HEK293T (cell line): ENCODE results near the gene FAM177A1.

Experiments
- CTCF ChIA-PET: fragments of 350-600 bp; formaldehyde crosslinking; extraction: SDS; loops from one replicate; lab custom pipeline; 2021; ENCODE audit warnings: antibody characterized with exemption, inconsistent platforms; lab: Yijun Ruan, JAX
- POLR2A ChIA-PET: fragments of 350-600 bp; formaldehyde crosslinking; extraction: SDS; loops from one replicate; lab custom pipeline; 2020; ENCODE audit warnings: antibody characterized with exemption, inconsistent platforms; lab: Yijun Ruan, JAX
- DNase-seq: peaks from one replicate; pipeline ENCODE4 v3.0.0; 2012; ENCODE audit warnings: mixed read lengths; ENCODE audit errors: extremely low spot score
- ARNT ChIP-seq: fragments of 450-650 bp; IDR thresholded peaks from 2 replicates; pipeline ENCODE4 v1.6.1; 2017; ENCODE audit warnings: mild to moderate bottlenecking
- BHLHE40 ChIP-seq: fragments of 450-650 bp; IDR thresholded peaks from 2 replicates; pipeline ENCODE4 v1.6.1; 2016; ENCODE audit warnings: mild to moderate bottlenecking, moderate library complexity, borderline replicate concordance
- CTBP1 ChIP-seq: fragments of 450-650 bp; IDR thresholded peaks from 2 replicates; pipeline ENCODE4 v1.6.1; 2016; ENCODE audit warnings: borderline replicate concordance
- ELF4 ChIP-seq: fragments of 450-650 bp; IDR thresholded peaks from 2 replicates; pipeline ENCODE4 v1.6.1; 2017; ENCODE audit warnings: antibody characterized with exemption
- FOXA1 ChIP-seq: fragments of 450-650 bp; IDR thresholded peaks from 2 replicates; pipeline ENCODE4 v1.6.1; 2016; ENCODE audit warnings: mild to moderate bottlenecking
- FOXK2 ChIP-seq: fragments of 450-650 bp; IDR thresholded peaks from 2 replicates; pipeline ENCODE4 v1.6.1; 2016; ENCODE audit warnings: mild to moderate bottlenecking
- FOXM1 ChIP-seq: fragments of 450-650 bp; IDR thresholded peaks from 2 replicates; pipeline ENCODE4 v1.6.1; 2017; ENCODE audit warnings: mild to moderate bottlenecking, borderline replicate concordance
- HDGF ChIP-seq: fragments of 450-650 bp; IDR thresholded peaks from 2 replicates; pipeline ENCODE4 v1.6.1; 2017; ENCODE audit warnings: antibody characterized with exemption, borderline replicate concordance
- L3MBTL2 ChIP-seq: fragments of 450-650 bp; conservative IDR thresholded peaks from 2 replicates; pipeline ENCODE4 v1.6.1; 2016; ENCODE audit warnings: mild to moderate bottlenecking
- LEF1 ChIP-seq: fragments of 450-650 bp; IDR thresholded peaks from 2 replicates; pipeline ENCODE4 v1.6.1; 2017; ENCODE audit warnings: mild to moderate bottlenecking, borderline replicate concordance
- NFRKB ChIP-seq: fragments of 450-650 bp; IDR thresholded peaks from 2 replicates; pipeline ENCODE4 v1.6.1; 2016; ENCODE audit warnings: mild to moderate bottlenecking, moderate library complexity
- SP1 ChIP-seq: fragments of 450-650 bp; IDR thresholded peaks from 2 replicates; pipeline ENCODE4 v1.6.1; 2017
- SUZ12 ChIP-seq: fragments of 450-650 bp; IDR thresholded peaks from 2 replicates; pipeline ENCODE4 v1.6.1; 2016; ENCODE audit warnings: mild to moderate bottlenecking
- TARDBP ChIP-seq: fragments of 450-650 bp; IDR thresholded peaks from 2 replicates; pipeline ENCODE4 v1.6.1; 2016
- ZNF384 ChIP-seq: fragments of 450-650 bp; IDR thresholded peaks from 2 replicates; pipeline ENCODE4 v1.6.1; 2016
- TF ChIP-seq, protein P1 (sequence below): fragments of 450-650 bp; IDR thresholded peaks from 2 replicates; pipeline ENCODE4 v1.6.1; 2016

The FAM177A1 gene

DNA sequence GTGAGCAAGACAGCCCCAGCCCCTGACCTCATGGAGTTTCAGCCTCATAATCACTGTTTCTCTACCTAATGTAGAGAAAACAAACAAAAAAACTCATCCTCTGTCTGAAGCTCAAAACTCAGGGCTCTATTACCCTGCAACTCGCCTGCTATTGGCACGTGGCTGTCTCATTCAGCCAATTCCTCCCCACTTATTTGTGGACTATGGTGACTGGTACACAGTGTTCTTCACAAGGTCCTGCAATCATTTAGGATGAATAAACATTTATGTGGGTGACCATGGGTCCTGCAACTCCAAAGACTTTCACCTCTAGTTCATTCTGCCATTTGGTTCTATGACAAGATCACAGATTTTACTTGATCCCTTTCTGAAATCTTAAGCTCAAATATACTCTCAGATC, 71.0 kb downstream of the FAM177A1 start:
- ChIA-PET CTCF (no interaction called here), POLR2A (interaction anchor here (0.6 kb wide), 1 partner anchor 407 kb away, joined by 3 read pairs; no protein-coding TSS in a partner anchor)
- TF ChIP-seq TARDBP (no peak), LEF1 (no peak), BHLHE40 (no peak), ARNT (no peak), CTBP1 (no peak), SUZ12 (no peak), L3MBTL2 (no peak), FOXK2 (no peak), SP1 (no peak), ZNF384 (no peak), FOXA1 (no peak)
- TF ChIP-seq, protein P1, sequence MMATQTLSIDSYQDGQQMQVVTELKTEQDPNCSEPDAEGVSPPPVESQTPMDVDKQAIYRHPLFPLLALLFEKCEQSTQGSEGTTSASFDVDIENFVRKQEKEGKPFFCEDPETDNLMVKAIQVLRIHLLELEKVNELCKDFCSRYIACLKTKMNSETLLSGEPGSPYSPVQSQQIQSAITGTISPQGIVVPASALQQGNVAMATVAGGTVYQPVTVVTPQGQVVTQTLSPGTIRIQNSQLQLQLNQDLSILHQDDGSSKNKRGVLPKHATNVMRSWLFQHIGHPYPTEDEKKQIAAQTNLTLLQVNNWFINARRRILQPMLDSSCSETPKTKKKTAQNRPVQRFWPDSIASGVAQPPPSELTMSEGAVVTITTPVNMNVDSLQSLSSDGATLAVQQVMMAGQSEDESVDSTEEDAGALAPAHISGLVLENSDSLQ: no peak
- DNase-seq: no peak

DNA sequence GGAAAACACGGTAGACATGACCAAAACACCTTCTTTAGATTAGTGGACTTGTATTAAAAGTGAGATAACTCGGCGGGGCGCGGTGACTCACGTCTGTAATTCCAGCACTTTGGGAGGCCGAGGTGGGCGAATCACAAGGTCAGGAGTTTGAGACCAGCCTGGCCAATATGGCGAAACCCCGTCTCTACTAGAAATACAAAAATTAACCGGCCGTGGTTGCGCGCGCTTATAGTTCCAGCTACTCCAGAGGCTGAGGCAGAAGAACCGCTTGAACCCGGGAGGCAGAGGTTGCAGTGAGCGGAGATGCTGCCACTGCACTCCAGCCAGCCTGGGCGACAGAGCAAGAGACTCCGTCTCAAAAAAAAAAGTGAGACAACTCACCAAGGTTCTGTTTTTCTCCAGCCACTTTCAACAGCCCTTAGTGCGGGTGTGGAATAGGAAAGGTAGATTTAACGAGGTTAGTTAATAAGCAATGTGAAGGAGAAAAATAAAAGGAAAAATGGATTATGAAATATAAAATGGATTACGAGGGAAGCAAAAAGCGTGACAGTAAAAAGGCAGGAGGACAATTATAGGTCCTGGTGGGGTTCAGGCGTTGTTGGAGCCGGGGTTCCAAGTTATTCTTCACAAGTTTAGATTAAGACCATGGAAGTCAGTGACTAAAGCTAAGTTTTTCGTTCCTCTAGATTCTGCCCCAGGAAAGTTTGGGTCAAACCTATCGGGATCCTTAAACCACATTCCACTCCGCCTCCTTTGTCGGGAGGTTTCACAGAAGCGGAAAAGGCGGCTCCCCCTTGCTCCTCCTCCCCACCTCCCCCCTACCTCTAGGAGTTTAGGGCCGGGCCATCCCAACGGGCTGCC, 75.2 kb downstream of the FAM177A1 start:
- no peak for DNase-seq
- POLR2A ChIA-PET: interaction anchor here (0.6 to 2.6 kb wide), 10 partner anchors 8 to 283 kb away, joined by 3 to 15 read pairs (median 5); partner anchors contain the start of genes FAM177A1, NFKBIA, PSMA6 and SRP54
- TF ChIP-seq FOXA1 (no peak), ZNF384 (no peak), L3MBTL2 (no peak), CTBP1 (no peak)
- CTCF ChIA-PET: interaction anchor here (0.7 to 1.0 kb wide), 2 partner anchors 70 to 1096 kb away, joined by 3 to 4 read pairs; no protein-coding TSS in a partner anchor

DNA sequence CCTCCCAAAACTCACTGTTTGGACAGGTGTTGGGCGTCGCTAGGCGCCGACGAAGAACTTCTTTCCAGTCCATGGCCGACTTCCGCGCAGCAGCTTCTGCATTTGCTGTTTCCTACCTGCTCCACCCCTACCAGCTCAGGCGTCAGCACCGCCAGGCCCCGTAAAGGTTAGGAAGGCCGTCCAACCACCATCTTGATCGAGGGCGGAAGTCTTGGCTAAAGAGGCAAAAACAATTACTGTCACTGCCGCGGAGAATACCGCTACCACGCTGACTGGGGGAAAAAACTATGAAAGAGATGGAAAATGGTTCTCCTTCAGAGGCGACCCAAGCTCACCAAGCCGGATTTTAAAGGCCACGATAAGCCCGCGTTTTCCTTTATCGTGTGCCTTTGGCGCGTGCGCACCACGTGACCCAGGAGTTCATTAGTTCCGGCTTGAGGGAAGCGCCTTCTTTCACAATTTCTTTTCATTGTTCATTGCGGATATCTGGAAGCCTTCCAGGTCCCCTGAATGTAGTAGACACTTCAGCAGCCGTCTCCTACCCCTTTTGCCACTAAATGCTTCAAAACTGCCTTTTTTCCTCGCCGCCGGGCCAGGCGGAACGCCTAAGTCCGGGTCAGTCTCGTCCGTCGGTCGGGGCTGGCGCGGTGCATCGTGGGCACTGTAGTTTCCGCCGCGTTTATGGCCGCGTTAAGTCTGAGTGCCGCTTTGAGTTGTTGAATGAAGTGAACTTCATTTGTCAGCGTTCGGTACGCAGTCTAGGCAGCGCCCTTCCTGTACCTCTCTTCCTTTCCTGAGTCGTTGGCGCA, 76.0 kb downstream of the FAM177A1 start, which contains the start of the genes PPP2R3C and PRORP:
Gene PPP2R3C (minus strand): TSS at position 104 of the 809 bp plus-strand sequence. CDS start 31 bp downstream, at position 73.
Gene PRORP (plus strand): TSS at position 666 of the 809 bp plus-strand sequence. CDS start 694 bp downstream, outside the sequence.
- DNase-seq: peak; percentile 78
- ChIA-PET POLR2A (interaction anchor here (0.6 to 2.6 kb wide), 12 partner anchors 9 to 294 kb away, joined by 3 to 15 read pairs (median 4); partner anchors contain the start of genes FAM177A1, NFKBIA, PSMA6 and SRP54), CTCF (interaction anchor here (1.0 kb wide), 1 partner anchor 71 kb away, joined by 3 read pairs; no protein-coding TSS in a partner anchor)
- TF ChIP-seq BHLHE40: no peak
- no peak for TF ChIP-seq CTBP1
- TF ChIP-seq FOXA1: no peak
- peak; percentile 56 for TF ChIP-seq NFRKB
- no peak for TF ChIP-seq ZNF384
- TF ChIP-seq SP1: no peak
- TF ChIP-seq ELF4: peak; percentile 90
- TF ChIP-seq, protein P1: peak; percentile 11; the same call in 1 of the 2 replicates
- TF ChIP-seq TARDBP: no peak
- peak; percentile 100 for TF ChIP-seq L3MBTL2
- TF ChIP-seq FOXM1: no peak
- TF ChIP-seq FOXK2: no peak
- no peak for TF ChIP-seq LEF1
- no peak for TF ChIP-seq ARNT
- no peak for TF ChIP-seq HDGF
- no peak for TF ChIP-seq SUZ12

DNA sequence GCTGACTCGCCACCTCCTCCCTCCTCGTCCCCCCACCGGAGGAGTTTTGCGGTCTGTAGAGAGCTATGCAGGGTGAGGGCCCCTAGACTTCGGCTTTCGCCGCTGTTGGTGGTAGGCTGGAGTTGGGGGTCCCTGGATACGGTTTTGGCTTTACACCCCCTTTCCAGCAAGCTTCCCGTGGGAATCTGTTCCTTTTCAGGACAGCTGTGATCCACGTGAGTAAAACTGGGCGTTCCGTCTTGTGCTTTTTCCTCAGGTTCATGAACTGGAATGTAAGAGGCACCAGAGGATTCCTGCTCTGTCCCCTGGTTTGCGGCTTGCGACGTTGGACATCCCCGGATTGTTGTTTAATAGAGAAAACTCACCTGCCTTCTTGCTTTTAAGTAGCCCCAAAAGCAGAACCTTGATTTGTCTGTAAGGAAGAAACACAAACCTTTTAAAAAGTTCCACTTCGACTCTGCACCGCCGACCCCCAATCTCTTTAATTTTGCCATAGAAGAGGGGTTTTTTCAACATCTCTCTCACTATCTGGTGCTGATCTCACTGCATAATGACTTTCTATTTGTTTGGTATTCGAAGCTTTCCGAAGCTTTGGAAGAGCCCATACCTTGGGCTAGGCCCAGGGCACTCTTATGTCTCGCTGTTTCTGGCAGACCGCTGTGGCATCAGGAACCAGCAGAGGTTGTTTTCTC, 76.8 kb downstream of the FAM177A1 start:
- no peak for DNase-seq
- TF ChIP-seq FOXA1 (no peak), SUZ12 (no peak), LEF1 (no peak), ELF4 (no peak), ARNT (no peak), HDGF (no peak), NFRKB (no peak), TARDBP (no peak), FOXM1 (no peak), SP1 (no peak), FOXK2 (no peak), ZNF384 (no peak), L3MBTL2 (no peak), BHLHE40 (no peak), CTBP1 (no peak)
- TF ChIP-seq, protein P1: no peak
- ChIA-PET CTCF (no interaction called here), POLR2A (interaction anchor here (0.9 to 2.6 kb wide), 7 partner anchors 9 to 293 kb away, joined by 3 to 15 read pairs (median 7); partner anchors contain the start of genes FAM177A1, PSMA6 and SRP54)
